ENCODE measurements around the gene SPTLC2.

Gene SPTLC2

GRCh38 chr14:77623201-77623600 lies 6.8 kb upstream of the SPTLC2 start:
- DNase-seq (ENCODE audit: low read depth in 2 of 2) = no peak

DNA sequence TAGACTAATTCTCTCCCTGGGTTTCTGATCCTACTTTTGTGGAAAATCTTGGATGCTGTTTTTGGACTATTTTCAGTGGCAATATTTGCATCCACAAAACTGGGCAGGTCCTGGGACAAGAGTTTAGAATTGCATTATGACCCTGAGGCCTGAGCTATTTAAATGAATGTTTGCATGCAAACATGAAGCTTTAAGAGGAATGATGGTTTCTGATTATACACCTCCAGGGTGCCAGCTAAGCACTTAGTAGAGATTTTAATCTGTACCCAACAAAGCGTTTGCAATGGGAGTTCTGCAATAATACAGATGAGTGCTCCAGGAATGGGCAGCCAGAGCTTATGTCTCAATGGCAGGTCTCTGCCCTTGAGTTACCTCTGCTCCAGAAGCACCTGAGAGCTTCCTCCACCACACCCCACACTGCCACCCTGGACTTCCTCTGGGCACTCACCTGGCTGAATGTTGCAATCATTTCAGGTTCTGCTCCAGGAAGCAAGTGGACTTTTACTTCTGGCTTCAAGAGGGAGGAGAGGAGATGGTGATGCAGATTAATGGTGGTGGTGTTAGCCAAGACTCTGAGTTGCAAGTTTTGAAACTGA lies 6.0 kb upstream of the SPTLC2 start:
- no peak for DNase-seq (ENCODE audit: low read depth in 2 of 2)

DNA sequence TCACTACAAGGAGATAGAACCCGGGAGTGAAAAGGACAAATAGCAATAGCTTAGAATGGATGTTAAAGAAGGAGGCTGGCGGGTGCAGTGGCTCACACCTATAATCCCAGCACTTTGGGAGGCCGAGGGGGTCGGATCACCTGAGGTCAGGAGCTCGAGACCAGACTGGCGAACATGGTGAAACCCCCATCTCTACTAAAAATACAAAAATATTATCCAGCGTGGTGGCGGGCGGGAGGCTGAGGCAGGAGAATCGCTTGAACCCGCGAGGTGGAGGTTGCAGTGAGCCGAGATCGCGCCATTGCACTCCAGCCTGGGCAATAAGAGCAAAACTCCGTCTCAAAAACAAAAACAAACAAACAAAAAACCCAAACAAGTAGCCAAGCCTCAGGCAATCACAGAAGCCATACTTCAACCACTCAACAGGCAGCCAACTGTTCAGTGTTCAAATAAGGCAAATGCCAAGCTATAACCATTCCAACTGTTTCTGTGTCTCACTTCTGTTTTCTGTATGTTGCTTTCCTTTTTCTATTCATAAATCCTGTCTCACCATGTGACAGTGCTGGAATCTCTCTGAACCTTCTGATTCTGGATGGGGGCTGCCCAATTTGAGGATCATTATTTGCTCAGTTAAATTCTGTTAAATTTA lies 3.9 kb upstream of the SPTLC2 start:
- DNase-seq (ENCODE audit: low read depth in 2 of 2) = no peak

DNA sequence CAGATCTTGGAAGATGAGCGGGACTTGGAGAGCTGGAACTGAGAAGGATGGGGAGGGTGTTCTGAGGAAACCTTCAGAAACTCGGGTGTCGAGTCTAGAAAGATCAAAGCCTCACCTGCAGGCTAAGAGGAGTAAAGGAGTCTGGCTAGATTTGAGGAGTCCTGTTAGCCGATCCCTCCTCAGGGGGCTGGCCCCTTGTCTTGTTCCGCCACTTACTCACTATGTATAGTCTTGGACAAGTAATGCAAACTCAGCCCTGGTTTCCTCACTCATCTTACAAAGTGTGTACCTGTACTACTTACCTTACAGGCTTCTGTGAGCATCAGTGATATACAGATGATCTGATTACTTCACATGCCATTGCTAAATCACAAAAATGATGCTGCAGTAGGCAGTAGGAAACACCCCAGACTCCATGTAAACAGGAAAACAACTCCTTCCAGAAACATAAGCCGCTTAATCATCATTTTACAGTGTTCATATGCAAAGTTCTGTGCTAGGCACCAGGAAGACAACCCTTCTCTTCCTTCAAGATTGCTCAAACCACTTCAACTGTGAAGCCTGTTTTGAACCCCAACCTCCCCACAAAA lies 2.0 kb upstream of the SPTLC2 start:
- no peak for DNase-seq (ENCODE audit: low read depth in 2 of 2)

- DNase-seq (ENCODE audit: low read depth in 2 of 2) = no peak
Measured at GRCh38 chr14:77616133-77616453, 344 bp downstream of the SPTLC2 start.

- DNase-seq (ENCODE audit: low read depth in 2 of 2) = peak in 1 of 2 experiments; percentile 3
Measured at GRCh38 chr14:77615361-77616132, 890 bp downstream of the SPTLC2 start.

GRCh38 chr14:77613201-77613600 lies 3.2 kb downstream of the SPTLC2 start:
- no peak for DNase-seq (ENCODE audit: low read depth in 2 of 2)

- DNase-seq (ENCODE audit: low read depth in 2 of 2) = no peak
Measured at GRCh38 chr14:77612011-77612620, 4.3 kb downstream of the SPTLC2 start.

- no peak for DNase-seq (ENCODE audit: low read depth in 2 of 2)
Measured at GRCh38 chr14:77610553-77610952, 5.9 kb downstream of the SPTLC2 start.

DNA sequence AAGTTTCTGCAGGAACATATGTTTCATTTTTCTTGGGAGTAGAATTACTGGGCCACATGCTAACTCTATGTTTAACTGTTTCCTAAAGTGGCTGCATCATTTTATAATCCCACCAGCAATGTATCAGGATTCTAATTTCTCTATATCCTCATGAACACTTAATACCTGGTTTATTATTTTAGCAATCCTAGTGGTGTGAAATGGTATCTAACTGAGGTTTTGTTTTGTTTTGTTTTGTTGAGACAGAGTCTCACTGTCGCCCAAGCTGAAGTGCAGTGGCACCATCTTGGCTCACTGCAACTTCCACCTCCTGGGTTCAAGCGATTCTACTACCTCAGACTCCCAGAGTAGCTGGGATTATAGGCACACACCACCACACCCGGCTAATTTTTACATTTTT lies 6.5 kb downstream of the SPTLC2 start:
- DNase-seq (ENCODE audit: low read depth in 2 of 2) = no peak

DNA sequence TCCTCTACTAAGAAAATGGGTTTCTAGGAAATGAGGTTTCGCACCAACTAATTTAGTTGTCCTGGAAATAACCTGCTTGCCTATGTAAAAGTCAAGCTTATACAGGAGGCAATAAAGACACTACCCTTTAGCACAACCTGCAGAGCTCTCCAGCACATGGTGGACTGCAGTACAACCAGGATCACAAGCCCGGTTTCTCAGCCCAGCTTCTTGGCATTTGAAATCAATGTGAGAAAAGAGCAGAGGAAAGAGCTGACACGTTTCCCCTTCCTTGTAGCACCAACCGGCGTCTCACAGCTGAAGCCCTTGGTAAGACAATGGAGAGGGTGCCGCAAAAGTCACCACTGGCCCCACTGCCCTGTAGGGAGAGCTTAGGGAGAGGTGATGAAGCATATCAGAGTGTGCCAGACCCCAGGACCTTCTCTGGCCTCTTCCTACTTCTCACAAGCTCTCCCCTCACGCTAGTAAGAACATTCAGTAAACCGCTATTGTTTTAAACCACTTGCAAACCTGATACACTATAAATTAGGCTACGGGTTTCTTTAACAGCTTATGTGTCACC lies 8.6 kb downstream of the SPTLC2 start:
- DNase-seq (ENCODE audit: low read depth in 2 of 2) = no peak

DNA sequence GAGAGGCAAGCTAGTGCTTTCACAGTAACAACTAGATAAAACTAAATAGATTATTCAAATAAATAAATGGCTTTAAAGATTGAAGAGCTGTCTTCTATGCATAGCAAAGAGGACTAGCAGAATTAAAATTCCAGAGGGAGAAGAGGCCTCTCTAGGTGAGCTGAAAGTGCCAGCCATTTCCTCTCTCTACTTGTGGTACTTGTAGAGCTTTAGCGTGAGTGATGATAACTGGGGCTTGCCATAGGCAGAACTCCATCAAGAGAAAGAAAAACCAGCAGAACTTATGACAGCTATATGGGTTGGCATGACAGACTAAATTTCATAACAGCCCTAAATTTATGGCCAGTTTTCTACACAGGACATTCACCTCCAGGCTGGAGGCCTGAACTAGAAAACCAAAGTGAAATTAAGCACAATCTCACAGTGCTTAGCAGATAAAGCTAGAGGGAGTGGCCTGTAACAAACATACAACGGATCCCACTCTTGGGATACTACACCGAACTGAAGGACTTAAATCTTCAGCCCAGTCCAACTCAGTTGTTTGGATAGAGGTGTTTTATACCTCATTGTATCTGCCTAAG lies 11.0 kb downstream of the SPTLC2 start:
- no peak for DNase-seq (ENCODE audit: low read depth in 2 of 2)

DNA sequence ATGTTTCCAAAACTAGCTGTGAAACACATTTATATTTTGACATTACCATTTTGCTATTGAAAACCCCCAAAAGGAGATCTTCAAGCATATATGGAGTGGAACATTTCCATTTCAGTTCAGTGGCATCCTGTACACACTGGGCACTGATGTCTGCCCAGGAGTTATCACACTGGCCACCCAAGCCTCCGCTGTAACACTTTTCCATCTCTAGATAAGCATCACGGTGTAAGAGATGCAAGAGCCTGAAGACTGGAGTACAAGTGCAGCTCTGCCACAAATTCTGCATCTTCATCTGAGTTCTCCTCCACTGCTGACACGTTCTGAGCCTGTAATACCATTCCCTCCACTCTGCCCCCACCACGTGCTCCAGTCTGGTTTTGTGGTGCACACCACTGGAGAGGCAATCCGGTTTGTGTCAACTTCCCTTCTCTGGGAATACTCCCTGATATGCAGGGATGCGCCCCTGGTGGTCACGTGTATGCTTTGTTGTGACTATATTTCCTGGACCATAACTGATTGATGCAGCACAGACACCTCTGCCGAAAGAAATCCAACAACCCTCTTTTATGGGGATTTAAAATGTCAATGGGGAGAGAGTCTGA lies 12.7 kb downstream of the SPTLC2 start:
- DNase-seq (ENCODE audit: low read depth in 2 of 2) = no peak

GRCh38 chr14:77603031-77603430 lies 13.4 kb downstream of the SPTLC2 start:
- no peak for DNase-seq (ENCODE audit: low read depth in 2 of 2)

DNA sequence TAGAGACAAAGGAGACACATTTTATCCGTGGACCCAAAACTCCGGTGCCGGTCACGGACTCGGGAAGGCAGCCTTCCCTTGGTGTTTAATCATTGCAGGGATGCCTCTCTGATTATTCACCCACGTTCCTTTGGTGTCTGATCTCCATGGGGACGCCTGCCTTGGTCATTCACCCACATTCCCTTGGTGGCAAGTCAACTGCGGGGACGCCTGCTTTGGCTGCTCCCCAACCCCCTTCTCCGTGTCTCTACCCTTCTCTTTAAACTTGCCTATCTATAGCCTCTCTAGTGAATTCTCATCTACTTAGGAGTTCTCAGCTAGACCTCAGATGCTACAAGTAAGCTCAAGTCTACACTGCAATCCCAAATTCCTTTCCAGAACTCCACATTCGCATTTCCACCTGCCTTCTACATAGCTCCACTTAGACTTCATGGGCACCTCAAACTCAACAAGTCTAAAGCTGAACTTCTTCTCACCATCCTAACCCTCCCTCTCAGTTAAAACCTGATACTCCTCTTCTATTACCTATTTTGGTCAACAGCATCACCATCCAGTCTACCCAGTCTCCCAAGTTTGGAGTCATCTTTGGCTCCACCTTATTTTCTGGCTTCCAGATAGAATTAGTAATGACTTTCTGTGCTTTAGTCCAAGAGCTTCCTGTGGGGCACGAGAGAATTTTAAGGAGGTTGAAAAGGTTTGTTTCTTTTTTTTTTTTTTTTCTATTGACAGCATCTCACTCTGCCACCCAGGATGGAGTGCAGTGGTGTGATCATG lies 14.4 kb downstream of the SPTLC2 start:
- no peak for DNase-seq (ENCODE audit: low read depth in 2 of 2)

DNA sequence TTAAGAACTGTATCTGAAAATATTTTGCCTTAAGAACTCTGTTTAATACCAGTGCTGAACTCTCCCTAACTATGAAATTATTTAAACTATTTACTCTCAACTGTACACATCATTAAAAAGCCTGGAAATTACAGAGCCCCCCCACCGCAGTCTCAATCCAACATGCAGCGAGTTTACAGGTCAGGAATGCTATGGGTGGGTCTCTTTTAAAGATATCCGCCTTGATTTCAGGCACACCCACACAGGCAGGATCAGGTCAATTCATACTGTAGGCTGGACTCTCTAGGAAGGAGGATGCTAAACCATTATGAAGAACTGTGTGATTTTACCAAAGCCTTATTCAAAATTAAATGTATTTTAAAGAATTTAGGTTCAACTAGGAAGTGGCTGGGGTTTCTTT lies 16.5 kb downstream of the SPTLC2 start:
- no peak for DNase-seq (ENCODE audit: low read depth in 2 of 2)

DNA sequence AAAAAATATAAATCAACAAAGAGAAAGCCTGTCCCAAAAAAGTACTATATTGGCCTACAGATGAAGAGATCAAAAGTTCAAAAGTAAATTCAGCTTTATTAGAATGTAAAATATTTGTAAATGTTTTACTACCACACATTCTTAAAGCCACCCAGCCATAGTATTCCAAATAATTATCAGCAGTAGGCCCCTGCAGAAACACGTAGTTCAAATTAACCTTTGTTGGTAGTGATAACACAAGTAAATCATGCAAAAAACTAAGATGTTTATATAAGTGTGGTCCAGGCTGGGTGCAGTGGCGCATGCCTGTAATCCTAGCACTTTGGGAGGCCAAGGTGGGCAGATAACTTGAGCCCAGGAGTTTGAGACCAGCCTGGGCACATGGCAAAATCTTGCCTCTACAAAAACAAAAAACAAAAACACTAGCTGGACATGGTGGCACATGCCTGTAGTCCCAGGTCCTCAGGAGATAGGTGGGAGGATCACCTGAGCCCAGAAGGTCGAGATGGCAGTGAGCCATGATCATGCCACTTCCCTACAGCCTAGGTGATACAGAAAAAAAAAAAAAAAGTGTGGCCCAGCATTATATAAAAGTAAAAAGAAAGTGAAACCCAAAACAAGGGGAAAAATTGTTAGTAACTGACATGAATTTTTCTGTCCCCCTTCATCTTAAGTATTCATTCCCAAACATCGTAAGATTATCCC lies 17.9 kb downstream of the SPTLC2 start:
- DNase-seq (ENCODE audit: low read depth in 2 of 2) = no peak

- DNase-seq (ENCODE audit: low read depth in 2 of 2) = no peak
Measured at GRCh38 chr14:77593501-77593961, 22.9 kb downstream of the SPTLC2 start.

- DNase-seq (ENCODE audit: low read depth in 2 of 2) = no peak
Measured at GRCh38 chr14:77590845-77591485, 25.5 kb downstream of the SPTLC2 start.

Data from stimulated activated CD4-positive, alpha-beta T cell treated with anti-CD3 and anti-CD28 coated beads, Interleukin-12 subunit alpha, Interleukin-12 subunit beta, amount 100 ng/mL, for 24 hours (primary cell).